C4-2B (cell line): Measurements from ENCODE around the gene AADAC.

Experiments used
- CTCF ChIP-seq: fragments of 450-650 bp; conservative IDR thresholded peaks from 2 replicates; pipeline ENCODE4 v1.5.1; 2017; ENCODE audit warnings: mild to moderate bottlenecking
- ZFX ChIP-seq: fragments of 450-650 bp; IDR thresholded peaks from 2 replicates; pipeline ENCODE4 v1.6.1; 2017

- TF ChIP-seq CTCF (no peak), ZFX (no peak)
These were observed 50.6 kb downstream of the AADAC start for GRCh38 chr3:151864423-151865101.
